ENCODE results near the gene PTPRN2. TPM values are rescaled to one million over a fixed set of nuclear protein-coding genes. Genes with fewer than 3 reads are reported as not detected.
A peak's percentile ranks its signal among the peaks of the same experiment; 100 is the strongest.

Gene PTPRN2
- total RNA-seq, 4 donors from 2014 or later = 14.9 to 34.3 (median 21.3) TPM

DNA sequence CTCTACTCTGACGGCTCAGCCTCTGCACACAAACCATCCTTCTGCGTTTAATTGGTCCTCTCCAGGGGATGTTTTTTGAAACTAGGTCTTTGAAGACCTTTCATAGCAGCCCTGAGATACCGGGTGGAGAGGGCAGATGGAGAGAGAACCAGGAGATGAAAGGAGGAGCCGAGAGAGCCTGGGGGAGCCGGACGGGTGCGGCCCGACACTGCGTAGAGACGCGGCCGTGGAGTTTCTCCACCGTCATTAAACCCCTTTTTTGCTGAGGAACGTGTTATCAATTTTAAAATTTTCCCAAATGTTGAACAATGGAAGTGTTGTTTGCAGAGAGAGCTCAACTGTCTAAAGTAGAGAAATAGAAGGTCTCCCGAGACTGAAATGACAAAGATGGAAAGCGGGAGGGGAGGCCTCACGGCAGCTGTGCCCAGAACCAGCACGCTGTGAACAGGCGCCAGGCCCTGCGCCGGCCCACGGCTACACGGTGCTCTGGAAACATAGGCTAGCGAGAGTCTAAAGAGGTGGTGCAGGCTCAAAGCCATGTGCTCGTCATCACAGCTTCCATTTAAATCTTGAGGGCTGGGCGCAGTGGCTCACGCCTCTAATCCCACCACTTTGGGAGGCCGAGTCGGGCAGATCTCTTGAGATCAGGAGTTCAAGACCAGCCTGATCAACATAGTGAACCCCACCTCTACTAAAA is 307.0 kb downstream of the PTPRN2 start:
- Histone ChIP-seq H3K4me1 (no peaks in the 10 kb centered on the region), H3K27ac (no peak overlapping the region), H3K9me3 (no peaks in the 10 kb centered on the region), H3K4me3 (no peak overlapping the region), H3K36me3 (no peaks in the 10 kb centered on the region), H3K27me3 (no peaks in the 10 kb centered on the region)
- TF ChIP-seq, protein P1, sequence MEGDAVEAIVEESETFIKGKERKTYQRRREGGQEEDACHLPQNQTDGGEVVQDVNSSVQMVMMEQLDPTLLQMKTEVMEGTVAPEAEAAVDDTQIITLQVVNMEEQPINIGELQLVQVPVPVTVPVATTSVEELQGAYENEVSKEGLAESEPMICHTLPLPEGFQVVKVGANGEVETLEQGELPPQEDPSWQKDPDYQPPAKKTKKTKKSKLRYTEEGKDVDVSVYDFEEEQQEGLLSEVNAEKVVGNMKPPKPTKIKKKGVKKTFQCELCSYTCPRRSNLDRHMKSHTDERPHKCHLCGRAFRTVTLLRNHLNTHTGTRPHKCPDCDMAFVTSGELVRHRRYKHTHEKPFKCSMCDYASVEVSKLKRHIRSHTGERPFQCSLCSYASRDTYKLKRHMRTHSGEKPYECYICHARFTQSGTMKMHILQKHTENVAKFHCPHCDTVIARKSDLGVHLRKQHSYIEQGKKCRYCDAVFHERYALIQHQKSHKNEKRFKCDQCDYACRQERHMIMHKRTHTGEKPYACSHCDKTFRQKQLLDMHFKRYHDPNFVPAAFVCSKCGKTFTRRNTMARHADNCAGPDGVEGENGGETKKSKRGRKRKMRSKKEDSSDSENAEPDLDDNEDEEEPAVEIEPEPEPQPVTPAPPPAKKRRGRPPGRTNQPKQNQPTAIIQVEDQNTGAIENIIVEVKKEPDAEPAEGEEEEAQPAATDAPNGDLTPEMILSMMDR (IDR thresholded peaks at IDR 0.05) = no peak
- TF ChIP-seq POLR2A (IDR thresholded peaks at IDR 0.05) = no peak
- peak in 1 of 3 donors; percentile 7 for DNase-seq

GRCh38 chr7:158279539-158280447 is 307.8 kb downstream of the PTPRN2 start:
- DNase-seq = peak in 2 of 3 donors; percentile 18 to 21
- Histone ChIP-seq H3K4me1 (no peaks in the 10 kb centered on the region), H3K27me3 (no peaks in the 10 kb centered on the region), H3K4me3 (no peak overlapping the region), H3K9me3 (no peaks in the 10 kb centered on the region), H3K36me3 (no peaks in the 10 kb centered on the region), H3K27ac (no peak overlapping the region)
- TF ChIP-seq, protein P1 (IDR thresholded peaks at IDR 0.05) = no peak
- TF ChIP-seq POLR2A (IDR thresholded peaks at IDR 0.05) = no peak

- no peaks in the 10 kb centered on the region for H3K27me3 ChIP-seq
- peak in 1 of 3 donors; percentile 18 for DNase-seq
- TF ChIP-seq POLR2A (IDR thresholded peaks at IDR 0.05) = no peak
- TF ChIP-seq, protein P1 (IDR thresholded peaks at IDR 0.05) = no peak
Observed at GRCh38 chr7:158278745-158279320, 308.8 kb downstream of the PTPRN2 start.

GRCh38 chr7:158277219-158278141 is 310.1 kb downstream of the PTPRN2 start:
- Histone ChIP-seq H3K4me3 (no peak overlapping the region), H3K36me3 (no peaks in the 10 kb centered on the region), H3K27ac (no peak overlapping the region), H3K4me1 (no peaks in the 10 kb centered on the region), H3K9me3 (no peaks in the 10 kb centered on the region), H3K27me3 (no peaks in the 10 kb centered on the region)
- no peak for TF ChIP-seq POLR2A (IDR thresholded peaks at IDR 0.05)
- TF ChIP-seq, protein P1 (IDR thresholded peaks at IDR 0.05) = no peak
- peak in 1 of 3 donors; percentile 40 for DNase-seq

More at GRCh38 chr7:158278745-158279320, 308.8 kb downstream of the PTPRN2 start:
- Histone ChIP-seq H3K27ac (no peak overlapping the region), H3K4me3 (no peak overlapping the region), H3K36me3 (no peaks in the 10 kb centered on the region), H3K4me1 (no peaks in the 10 kb centered on the region), H3K9me3 (no peaks in the 10 kb centered on the region)
